Skeletal muscle tissue (tissue), 4 donors: ENCODE data around the gene NRROS. TPM values are rescaled to one million over a fixed set of nuclear protein-coding genes. Genes with fewer than 3 reads are reported as not detected.
A peak's percentile ranks its signal among the peaks of the same experiment; 100 is the strongest.

Experiments used
- H3K27ac ChIP-seq: one replicate; pipeline ENCODE4 v1.7.0; 2013; ENCODE audit warnings: mild to moderate bottlenecking, low read depth, low read length, inconsistent platforms
- H3K27me3 ChIP-seq, 3 donors: one replicate each; pipeline ENCODE4 v1.7.0; 2013; ENCODE audit warnings: low read length in 3 of 3; ENCODE audit not compliant: control insufficient read depth in 3 of 3, insufficient read depth in 3 of 3
- H3K36me3 ChIP-seq, 3 donors: one replicate each; pipeline ENCODE4 v1.7.0; 2013; ENCODE audit warnings: low read length in 3 of 3; ENCODE audit not compliant: control insufficient read depth in 3 of 3, insufficient read depth in 3 of 3
- H3K4me1 ChIP-seq, 3 donors: one replicate each; pipeline ENCODE4 v1.7.0; 2013; ENCODE audit warnings: low read length in 3 of 3, mild to moderate bottlenecking in 3 of 3; ENCODE audit not compliant: control insufficient read depth in 3 of 3, insufficient read depth in 3 of 3
- H3K4me3 ChIP-seq, 3 donors: one replicate each; pipeline ENCODE4 v1.7.0; 2013; ENCODE audit warnings: low read length in 3 of 3
- H3K9ac ChIP-seq, 3 donors: one replicate each; pipeline ENCODE4 v1.7.0; 2013; ENCODE audit warnings: low read length in 3 of 3, mild to moderate bottlenecking in 3 of 3, moderate library complexity in 2 of 3, low read depth in 1 of 3
- H3K9me3 ChIP-seq, 3 donors: one replicate each; pipeline ENCODE4 v1.7.0; 2013; ENCODE audit warnings: low read length in 3 of 3; ENCODE audit not compliant: control insufficient read depth in 3 of 3
- total RNA-seq: library from RNA; depleted of rRNA; stranded (reverse); fragments of >200 nt; gene quantifications from one replicate; pipeline ENCODE4 v1.2.3, GENCODE V29; 2014
- donor health status: Osteomylitis.

The NRROS gene
- total RNA-seq, 1 donor from 2014 or later: 1.6 TPM

DNA sequence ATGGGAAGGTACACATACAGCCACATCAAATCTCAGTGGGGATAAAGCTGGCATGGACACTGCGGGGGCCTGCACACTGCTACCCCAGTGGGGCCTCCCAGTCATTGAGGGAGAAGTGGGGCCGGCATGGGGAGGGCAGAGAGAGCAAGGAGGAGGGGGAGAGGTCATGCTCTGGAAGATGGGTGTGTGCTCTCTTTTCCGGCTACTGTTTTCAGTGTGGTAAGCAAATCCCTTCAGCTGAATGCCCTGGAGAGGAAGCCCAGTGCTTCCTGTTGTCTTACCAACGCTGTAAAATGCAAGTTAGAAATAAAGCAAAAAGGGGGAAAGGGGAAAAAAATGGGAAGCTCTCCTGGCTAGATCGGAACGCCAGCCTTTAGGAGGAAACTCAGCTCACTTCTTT lies 30.8 kb downstream of the NRROS start:
- no peak overlapping the region for H3K4me3 ChIP-seq
- peaks cover 0 to 5% (median 0%) of the 10 kb centered on the region in 3 donors for H3K4me1 ChIP-seq
- no peaks in the 10 kb centered on the region for H3K9me3 ChIP-seq
- H3K9ac ChIP-seq: no peak overlapping the region
- peak overlapping the region; percentile 13 for H3K27ac ChIP-seq
- H3K36me3 ChIP-seq: no peaks in the 10 kb centered on the region
- peaks cover 0 to 4% (median 2%) of the 10 kb centered on the region in 3 donors for H3K27me3 ChIP-seq

DNA sequence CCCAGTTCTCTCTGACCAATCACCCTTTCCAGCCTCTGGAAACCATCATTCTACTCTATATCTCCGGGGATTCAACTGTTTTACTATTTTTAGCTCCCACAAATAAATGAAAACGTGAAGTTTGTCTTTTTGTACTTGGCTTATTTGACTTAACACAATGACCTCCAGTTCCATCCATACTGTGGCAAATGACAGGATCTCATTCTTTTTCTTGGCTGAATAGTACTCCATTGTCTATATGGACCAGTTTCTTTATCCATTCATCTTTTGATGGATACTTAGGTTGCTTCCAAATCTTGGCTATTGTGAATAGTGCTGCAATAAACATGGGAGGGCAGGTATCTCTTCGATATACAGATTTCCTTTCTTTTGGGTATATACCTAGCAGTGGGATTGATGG lies 34.1 kb downstream of the NRROS start:
- H3K27me3 ChIP-seq: peaks cover 0 to 6% (median 3%) of the 10 kb centered on the region in 3 donors
- no peak overlapping the region for H3K27ac ChIP-seq
- no peak overlapping the region for H3K9ac ChIP-seq
- H3K4me1 ChIP-seq: no peaks in the 10 kb centered on the region
- no peaks in the 10 kb centered on the region for H3K36me3 ChIP-seq
- H3K9me3 ChIP-seq: no peaks in the 10 kb centered on the region
- H3K4me3 ChIP-seq: no peak overlapping the region

DNA sequence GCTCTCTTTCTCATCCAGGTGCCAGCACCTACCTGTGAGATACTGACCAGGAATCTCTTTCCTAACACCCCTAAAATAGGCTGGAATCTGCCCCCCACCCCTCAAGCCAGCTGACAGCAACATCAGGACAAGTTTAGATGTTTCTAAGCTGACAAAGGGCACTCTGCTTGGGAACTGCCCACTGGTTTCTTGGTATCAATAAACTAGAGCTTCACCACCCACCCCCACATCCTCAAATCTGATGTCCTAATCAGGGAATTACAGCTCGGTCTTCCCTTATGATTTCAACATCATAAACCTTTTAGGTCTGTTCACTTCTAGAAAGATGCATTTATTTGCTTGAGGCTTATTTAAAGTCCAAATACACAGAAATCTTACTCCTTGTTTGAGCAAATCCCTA lies 37.9 kb downstream of the NRROS start:
- H3K9ac ChIP-seq: no peak overlapping the region

DNA sequence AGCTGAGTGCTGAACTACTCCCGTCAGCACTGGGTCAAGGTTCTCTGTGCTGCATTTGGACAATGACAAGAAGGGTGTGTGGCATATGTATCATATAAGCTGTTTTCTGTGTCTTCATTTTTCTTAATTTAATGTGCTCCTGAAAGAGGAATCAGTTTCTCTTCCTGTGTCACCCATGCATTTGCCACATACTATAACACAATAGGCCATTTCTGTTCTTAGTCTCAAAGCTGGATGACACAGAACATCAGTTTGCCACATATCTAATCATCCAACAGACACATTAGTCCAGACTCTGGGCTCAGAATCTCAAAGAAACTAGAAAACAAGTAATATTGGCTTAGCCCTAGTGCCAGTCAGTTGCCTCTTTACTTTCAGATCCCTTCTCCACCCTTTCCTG lies 38.4 kb downstream of the NRROS start:
- Histone ChIP-seq H3K9ac (no peak overlapping the region), H3K4me1 (no peaks in the 10 kb centered on the region), H3K27me3 (peaks cover 0 to 4% (median 3%) of the 10 kb centered on the region in 3 donors), H3K9me3 (no peaks in the 10 kb centered on the region), H3K27ac (no peak overlapping the region), H3K4me3 (no peak overlapping the region), H3K36me3 (no peaks in the 10 kb centered on the region)

More for the DNA sequence above, 37.9 kb downstream of the NRROS start:
- no peaks in the 10 kb centered on the region for H3K4me1 ChIP-seq
- no peaks in the 10 kb centered on the region for H3K9me3 ChIP-seq
- H3K27ac ChIP-seq: no peak overlapping the region
- no peak overlapping the region for H3K4me3 ChIP-seq
- peaks cover 0 to 4% (median 3%) of the 10 kb centered on the region in 3 donors for H3K27me3 ChIP-seq
- H3K36me3 ChIP-seq: no peaks in the 10 kb centered on the region

DNA sequence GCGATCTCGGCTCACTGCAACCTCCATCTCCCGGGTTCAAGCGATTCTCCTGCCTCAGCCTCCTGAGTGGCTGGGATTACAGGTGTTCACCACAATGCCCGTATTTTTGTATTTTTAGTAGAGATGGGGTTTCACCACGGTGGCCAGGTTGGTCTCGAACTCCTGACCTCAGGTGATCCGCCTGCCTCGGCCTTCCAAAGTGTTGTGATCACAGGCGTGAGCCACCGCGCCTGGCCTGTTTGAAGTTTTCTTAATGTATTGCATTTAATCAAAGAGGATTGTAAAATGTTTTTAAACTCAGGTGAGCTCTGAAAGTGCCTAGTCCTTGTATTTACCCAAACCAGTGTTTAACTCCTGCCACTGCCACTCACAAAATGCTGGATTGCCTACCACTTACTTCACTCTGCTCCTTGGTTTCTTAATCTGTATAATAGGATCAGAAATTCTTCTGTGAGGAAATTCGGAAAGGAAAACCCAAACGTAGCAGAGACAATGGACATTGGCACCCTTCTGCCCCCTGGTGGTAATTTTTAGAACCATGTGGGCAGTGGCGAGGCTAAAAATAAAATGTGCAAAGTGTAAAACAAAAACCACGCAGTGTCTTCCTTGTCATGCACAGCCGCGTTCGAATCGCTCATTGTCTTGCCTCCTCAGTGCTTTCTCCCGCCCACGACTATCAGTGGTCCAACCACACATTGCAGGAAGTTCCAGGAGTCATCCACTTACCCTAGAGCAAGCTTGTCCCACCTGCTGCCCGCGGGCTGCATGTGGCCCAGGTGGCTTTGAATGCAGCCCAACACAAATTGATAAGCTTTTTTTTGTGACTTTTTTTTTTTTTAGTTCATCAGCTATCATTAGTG lies 45.3 kb downstream of the NRROS start:
- H3K4me1 ChIP-seq: peaks cover 3 to 4% (median 4%) of the 10 kb centered on the region in 3 donors
- no peaks in the 10 kb centered on the region for H3K9me3 ChIP-seq
- H3K4me3 ChIP-seq: peak overlapping the region; percentile 24 to 62 (median 56)
- no peaks in the 10 kb centered on the region for H3K27me3 ChIP-seq
- H3K36me3 ChIP-seq: no peaks in the 10 kb centered on the region
- H3K27ac ChIP-seq: no peak overlapping the region
- peak overlapping the region; percentile 39 to 66 (median 40) for H3K9ac ChIP-seq

DNA sequence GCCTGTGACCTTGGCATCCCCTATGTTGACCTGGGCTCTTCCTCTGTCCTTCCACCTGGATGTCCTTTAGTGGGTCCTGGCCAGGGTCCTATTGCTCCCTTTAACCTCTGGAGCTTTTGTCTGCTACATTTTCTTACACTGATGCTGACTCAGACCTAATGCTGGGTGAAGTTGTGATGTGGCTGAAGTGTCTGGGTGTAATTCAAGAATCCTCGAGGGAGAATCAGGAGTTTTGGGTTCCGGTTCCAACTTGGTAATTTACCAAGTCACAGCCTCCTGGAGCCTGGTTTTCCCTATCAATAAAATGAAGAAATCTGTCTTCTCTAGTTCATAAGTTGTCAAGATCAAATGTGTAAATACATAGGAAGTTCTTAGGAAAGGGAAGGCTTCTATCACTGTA lies 46.9 kb downstream of the NRROS start:
- Histone ChIP-seq H3K27ac (no peak overlapping the region), H3K9ac (no peak overlapping the region), H3K27me3 (peaks cover 0 to 3% (median 0%) of the 10 kb centered on the region in 3 donors), H3K4me1 (peaks cover 3 to 4% (median 4%) of the 10 kb centered on the region in 3 donors), H3K36me3 (no peaks in the 10 kb centered on the region), H3K4me3 (no peak overlapping the region), H3K9me3 (no peaks in the 10 kb centered on the region)

DNA sequence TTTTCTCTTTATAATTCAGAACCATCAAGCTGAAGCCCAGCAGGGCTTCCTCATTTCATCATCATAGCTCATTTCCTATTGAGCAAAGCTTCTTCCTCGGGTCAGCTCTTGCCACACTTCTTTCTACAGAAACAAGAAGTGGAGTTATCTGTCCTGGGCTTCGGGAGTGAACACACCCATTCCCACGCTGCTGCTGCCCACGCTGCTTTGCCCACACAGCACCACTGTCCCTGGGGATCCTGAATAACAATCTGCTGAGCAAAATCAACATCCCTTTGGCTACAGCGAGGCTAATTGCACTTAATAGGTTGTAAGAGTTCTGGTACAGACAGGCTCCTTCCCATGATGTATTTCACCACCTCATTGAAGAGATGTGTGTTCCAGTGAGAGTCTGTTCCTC lies 48.9 kb downstream of the NRROS start:
- Histone ChIP-seq H3K9ac (no peak overlapping the region), H3K9me3 (no peaks in the 10 kb centered on the region), H3K36me3 (no peaks in the 10 kb centered on the region), H3K27ac (no peak overlapping the region), H3K4me3 (no peak overlapping the region), H3K27me3 (peaks cover 0 to 4% (median 0%) of the 10 kb centered on the region in 3 donors), H3K4me1 (peaks cover 3 to 4% (median 4%) of the 10 kb centered on the region in 3 donors)

DNA sequence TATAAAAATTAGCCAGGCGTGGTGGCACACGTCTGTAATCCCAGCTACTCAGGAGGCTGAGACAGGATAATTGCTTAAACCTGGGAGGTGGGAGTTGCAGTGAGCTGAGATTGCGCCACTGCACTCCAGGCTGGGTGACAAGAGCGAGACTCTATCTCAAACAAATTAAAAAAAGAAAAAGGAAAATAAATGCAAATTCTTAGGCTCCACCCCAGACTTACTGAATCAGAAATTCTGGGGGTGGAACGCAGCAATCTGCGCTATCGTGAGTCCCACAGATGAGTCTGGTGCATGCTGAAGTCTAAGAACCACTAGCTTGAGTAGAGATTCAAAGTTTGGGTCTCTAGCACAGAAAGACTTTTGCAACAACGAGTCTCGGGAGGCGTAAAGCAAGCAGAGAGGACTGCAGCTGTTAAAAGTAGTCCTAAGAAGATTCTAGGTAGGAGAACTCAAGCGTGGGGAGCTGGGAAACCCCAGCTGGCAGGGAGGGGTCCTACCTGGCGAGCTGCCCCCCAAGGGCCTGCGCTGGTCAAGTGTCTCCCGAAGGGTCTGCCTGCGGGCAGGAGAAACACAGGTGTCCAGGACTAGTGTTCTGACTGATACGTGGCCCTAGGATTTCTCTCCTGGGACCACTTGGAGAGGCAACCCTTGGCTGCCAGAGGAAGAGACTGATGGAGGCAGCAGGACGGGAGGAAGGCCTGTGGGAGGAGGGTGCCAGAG lies 50.6 kb downstream of the NRROS start:
- Histone ChIP-seq H3K36me3 (no peaks in the 10 kb centered on the region), H3K9ac (no peak overlapping the region), H3K4me1 (peaks cover 0 to 4% (median under 1%) of the 10 kb centered on the region in 3 donors), H3K27me3 (peaks cover 0 to 4% (median 0%) of the 10 kb centered on the region in 3 donors), H3K9me3 (no peaks in the 10 kb centered on the region), H3K27ac (no peak overlapping the region), H3K4me3 (no peak overlapping the region)

DNA sequence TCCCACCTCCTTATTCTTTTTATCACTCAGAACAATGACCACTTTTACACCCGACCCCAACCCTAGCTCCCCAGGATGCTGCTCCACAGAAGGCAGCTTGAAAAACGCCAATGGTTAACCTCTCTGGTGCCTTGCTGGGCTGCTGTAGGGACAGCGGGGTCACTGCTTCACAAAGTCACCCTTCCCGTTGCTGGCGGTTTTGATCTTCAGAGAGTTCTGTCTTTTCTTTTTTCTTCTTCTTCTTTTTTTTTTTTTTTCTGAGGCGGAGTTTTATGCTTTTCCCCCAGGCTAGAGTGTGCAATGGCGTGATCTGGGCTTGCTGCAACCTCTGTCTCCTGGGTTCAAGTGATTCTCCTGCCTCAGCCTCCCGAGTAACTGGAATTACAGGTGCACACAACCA lies 51.9 kb downstream of the NRROS start:
- Histone ChIP-seq H3K4me1 (peaks cover 0 to 4% (median 0%) of the 10 kb centered on the region in 3 donors), H3K36me3 (no peaks in the 10 kb centered on the region), H3K4me3 (no peak overlapping the region), H3K27me3 (peaks cover 0 to 4% (median 0%) of the 10 kb centered on the region in 3 donors), H3K9me3 (no peaks in the 10 kb centered on the region), H3K27ac (no peak overlapping the region), H3K9ac (no peak overlapping the region)

DNA sequence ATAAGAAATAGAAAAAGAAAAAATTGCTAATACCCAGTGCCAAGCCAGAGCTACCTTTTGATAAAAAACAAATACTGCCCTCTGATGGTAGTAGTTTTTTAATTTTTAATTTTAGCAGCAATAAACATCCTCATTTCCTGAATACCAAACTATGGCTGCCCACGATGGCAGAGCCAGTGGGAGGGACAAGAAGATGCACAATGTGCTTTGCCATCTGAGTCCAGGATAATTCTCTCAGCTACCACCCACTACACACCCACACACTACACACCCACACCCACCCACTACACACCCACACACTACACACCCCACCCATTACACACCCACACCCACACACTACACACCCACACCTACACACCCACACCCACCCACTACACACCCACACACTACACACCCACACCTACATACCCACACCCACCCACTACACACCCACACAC lies 54.7 kb downstream of the NRROS start:
- H3K9ac ChIP-seq: no peak overlapping the region
- H3K27ac ChIP-seq: no peak overlapping the region
- no peaks in the 10 kb centered on the region for H3K4me1 ChIP-seq
- no peaks in the 10 kb centered on the region for H3K9me3 ChIP-seq
- no peak overlapping the region for H3K4me3 ChIP-seq
- H3K27me3 ChIP-seq: peaks cover 0 to 4% (median 0%) of the 10 kb centered on the region in 3 donors
- H3K36me3 ChIP-seq: no peaks in the 10 kb centered on the region
